ENCODE data around the gene GOLGA6L4. TPM values are rescaled to one million over a fixed set of nuclear protein-coding genes. Genes with fewer than 3 reads are reported as not detected.
"Not testable (repeated sequence)": the region's sequence is repeated elsewhere in the genome, so short reads cannot be mapped to it uniquely, and the experiment has no call there.

The GOLGA6L4 gene, protein sequence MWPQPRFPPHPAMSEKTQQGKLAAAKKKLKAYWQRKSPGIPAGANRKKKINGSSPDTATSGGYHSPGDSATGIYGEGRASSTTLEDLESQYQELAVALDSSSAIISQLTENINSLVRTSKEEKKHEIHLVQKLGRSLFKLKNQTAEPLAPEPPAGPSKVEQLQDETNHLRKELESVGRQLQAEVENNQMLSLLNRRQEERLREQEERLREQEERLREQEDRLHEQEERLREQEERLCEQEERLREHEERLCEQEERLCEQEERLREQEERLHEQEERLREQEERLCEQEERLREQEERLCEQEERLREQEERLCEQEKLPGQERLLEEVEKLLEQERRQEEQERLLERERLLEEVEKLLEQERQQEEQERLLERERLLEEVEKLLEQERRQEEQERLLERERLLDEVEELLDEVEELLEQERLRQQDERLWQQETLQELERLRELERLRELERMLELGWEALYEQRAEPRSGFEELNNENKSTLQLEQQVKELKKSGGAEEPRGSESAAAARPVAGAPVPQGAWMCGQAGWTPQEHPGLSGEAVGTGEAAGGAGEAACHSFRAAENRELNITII
- total RNA-seq (2014; rRNA removed; shearing (Covaris generic)): 0.29 and 0.32 TPM in 2 replicates
- polyA plus RNA-seq (2015; cell fraction: cytosol; rRNA removed): 0.05 and 0.45 TPM in 2 replicates
- polyA plus RNA-seq (2015; cell fraction: nucleus; rRNA removed): 4.9 and 17.4 TPM in 2 replicates

DNA sequence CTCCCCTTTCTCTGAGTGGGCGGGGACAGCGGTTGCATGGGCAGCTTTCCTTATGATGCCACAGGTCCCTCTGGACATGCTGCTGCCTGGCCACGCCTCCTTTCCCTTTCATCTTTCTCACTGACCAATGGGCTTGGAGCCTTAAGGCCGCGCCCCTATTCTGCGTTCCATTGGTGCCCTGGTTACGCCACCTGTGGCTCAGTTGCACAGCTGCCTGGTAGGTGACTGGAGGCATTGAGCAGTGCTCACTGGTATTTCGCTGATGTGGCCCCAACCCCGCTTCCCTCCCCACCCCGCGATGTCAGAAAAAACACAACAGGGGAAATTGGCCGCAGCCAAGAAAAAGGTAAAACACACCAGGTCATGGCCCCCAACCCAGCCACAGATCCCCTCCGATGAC, at the start of gene GOLGA6L4:
GOLGA6L4 (plus strand) TSS at position 201 of the 400 bp plus-strand sequence; CDS start at position 263, 62 bp downstream.
- DNase-seq (ENCODE audit: low read depth, low spot score); in situ Hi-C loops (cut with HindIII; ENCODE audit: low pct_unique_long_range_greater_than_20kb, low sequenced_read_pairs): not testable (repeated sequence)

- in situ Hi-C loops (cut with HindIII; ENCODE audit: low pct_unique_long_range_greater_than_20kb, low sequenced_read_pairs); DNase-seq (ENCODE audit: low read depth, low spot score): not testable (repeated sequence)
Observed at GRCh38 chr15:84192982-84193381, 42.6 kb upstream of the GOLGA6L4 start.

GRCh38 chr15:84195603-84196002, 40.0 kb upstream of the GOLGA6L4 start:
- DNase-seq (ENCODE audit: low read depth, low spot score); in situ Hi-C loops (cut with HindIII; ENCODE audit: low pct_unique_long_range_greater_than_20kb, low sequenced_read_pairs): not testable (repeated sequence)

GRCh38 chr15:84196530-84197188, 38.9 kb upstream of the GOLGA6L4 start:
- DNase-seq (ENCODE audit: low read depth, low spot score); in situ Hi-C loops (cut with HindIII; ENCODE audit: low pct_unique_long_range_greater_than_20kb, low sequenced_read_pairs): not testable (repeated sequence)

- DNase-seq (ENCODE audit: low read depth, low spot score); in situ Hi-C loops (cut with HindIII; ENCODE audit: low pct_unique_long_range_greater_than_20kb, low sequenced_read_pairs): not testable (repeated sequence)
Observed at GRCh38 chr15:84199865-84200264, 35.7 kb upstream of the GOLGA6L4 start.

DNA sequence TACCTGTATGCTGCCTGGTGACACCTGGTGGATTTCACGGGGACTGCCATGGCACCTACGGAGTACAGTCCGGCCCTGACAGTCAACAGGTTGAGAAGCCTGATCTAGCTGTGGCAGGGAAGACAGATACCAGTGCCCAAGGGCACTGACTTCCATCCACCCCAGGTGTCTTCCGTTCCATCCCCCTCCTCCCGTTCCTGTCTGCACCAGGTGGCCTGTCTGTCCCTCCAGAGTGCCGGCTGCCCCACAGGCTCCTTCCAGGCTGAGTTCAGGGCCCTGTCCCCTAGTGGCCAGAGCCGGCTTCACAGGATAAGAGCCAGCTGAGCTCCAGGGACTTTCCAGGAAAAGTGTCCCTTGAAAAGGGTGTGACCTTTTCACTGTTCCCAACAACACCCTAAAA, 10.9 kb downstream of the GOLGA6L4 start:
- DNase-seq (ENCODE audit: low read depth, low spot score); in situ Hi-C loops (cut with HindIII; ENCODE audit: low pct_unique_long_range_greater_than_20kb, low sequenced_read_pairs): not testable (repeated sequence)

Small RNA genes lying within 50 kb of the gene (small RNA-seq; reads per million reads assigned to genes)
- gene RN7SL331P (0 reads per million in 2 experiments), gene UBE2Q2P8 (0 reads per million in 2 experiments)

All from SK-MEL-5 (cell line).